T-helper 1 cell treated with Interleukin-12 subunit alpha and Interleukin-12 subunit beta and Interleukin-4 antibody, amounts not matched to agents 30 ng/mL and 1 ng/mL, for 36 hours (primary cell): ENCODE data around the gene LUM. TPM values are rescaled to one million over a fixed set of nuclear protein-coding genes. Genes with fewer than 3 reads are reported as not detected.

ENCODE experiments used
- intact Hi-C: fragments of 100-400 bp; cut with micrococcal nuclease; formaldehyde crosslinking; loops from one replicate; pipeline ENCODE4 v1.15.1; 2024
- total RNA-seq: library from RNA; stranded (reverse); gene quantifications from 2 replicates; pipeline ENCODE4 v1.2.3, GENCODE V29; 2022

LUM gene
- total RNA-seq, result not detected in 2 replicates

DNA sequence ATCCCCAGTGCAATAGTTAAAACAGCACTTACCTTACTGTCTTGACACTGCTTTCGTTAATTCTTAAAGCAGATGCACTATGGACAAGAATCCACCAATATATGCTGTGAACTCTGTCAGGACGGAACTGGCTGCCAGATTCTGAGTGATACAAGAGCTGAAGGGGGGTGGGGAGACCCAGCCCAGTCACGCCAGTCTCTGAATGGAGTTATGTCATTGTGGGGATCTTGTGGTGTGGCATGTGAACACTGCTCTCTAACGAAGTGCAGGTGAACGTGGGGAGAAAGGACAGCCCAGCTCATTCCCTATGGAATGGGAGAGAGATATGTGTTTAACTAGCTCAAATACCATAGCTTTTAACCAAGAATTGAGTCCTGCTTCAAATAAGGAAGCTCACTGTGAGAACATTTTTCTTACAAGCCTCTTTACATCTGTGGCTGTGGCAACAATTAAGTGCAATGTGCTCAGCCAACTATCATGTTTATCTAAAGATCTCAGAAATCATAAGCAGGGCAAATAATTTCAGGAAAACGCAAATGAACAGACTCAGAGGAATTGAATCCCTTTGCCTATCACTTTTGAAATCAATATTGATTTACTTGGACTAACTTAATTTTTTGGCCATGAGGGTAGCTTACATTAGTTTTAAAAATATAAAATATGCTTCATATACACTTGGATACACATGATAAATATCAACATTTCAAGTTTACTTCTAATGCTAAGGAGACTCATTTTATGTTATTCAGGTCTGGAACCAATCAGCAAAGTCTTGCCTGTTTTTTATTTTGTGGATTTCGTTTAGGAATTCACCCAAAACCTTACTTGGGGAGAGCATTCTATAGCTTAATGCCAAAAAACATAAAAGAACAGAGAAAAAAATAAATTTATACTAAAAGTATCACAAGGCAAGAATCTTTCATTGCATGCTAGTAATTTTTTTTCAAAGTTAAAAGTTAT lies at the start of gene LUM:
LUM (minus strand) TSS at position 129 of the 960 bp plus-strand sequence. CDS start 2,515 bp downstream, outside the sequence.
- intact Hi-C loops, result no loop called here

DNA sequence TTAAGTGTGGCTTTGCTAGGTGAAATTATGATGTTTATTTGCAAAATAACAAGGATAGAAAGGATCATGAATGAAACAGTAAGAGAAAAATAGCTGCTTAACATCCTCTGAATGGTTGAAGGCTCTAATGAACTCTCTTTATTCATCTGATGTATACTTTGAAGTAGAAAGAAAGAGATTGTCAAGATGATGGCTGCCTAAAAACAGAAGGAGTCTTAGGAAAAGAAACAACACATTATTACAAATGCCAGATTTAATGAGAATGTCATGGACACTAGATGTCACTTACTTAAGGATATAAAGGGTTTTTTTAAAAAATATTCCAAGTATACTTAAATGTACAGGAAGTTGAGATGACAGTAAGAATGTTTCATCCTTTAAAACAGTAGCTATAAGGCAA lies 49.7 kb upstream of the LUM start:
- intact Hi-C loops, result no loop called here

GRCh38 chr12:91155990-91156389 lies 44.7 kb upstream of the LUM start:
- intact Hi-C loops, result loop anchor here (5.0 kb wide), 1 partner anchor 1324 kb away; no protein-coding TSS in a partner anchor

- intact Hi-C loops, result no loop called here
These were observed 42.8 kb upstream of the LUM start for GRCh38 chr12:91154131-91154530.

GRCh38 chr12:91144053-91144452 lies 32.8 kb upstream of the LUM start:
- intact Hi-C loops, result no loop called here

DNA sequence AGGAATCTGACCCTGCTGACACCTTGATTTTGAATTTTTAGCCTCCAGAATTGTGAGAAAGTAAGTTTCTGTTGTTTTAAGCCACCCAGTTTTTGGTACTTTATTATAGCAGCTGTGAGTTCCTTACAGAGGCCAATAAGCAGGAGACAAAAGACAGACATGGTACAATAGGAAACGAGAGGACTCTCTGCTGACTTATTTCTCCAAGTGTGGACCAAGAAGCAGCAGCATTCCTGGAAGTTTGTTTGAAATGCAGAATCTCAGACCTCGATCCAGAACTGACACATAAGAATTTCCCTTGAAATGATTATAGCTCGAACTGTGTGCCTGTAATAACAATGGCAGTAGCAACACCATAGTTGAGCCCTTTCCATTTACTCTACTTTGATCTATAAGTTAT lies 31.9 kb upstream of the LUM start:
- intact Hi-C loops, result no loop called here

- intact Hi-C loops, result no loop called here
These were observed 30.9 kb upstream of the LUM start for GRCh38 chr12:91142221-91142631.

- intact Hi-C loops, result no loop called here
These were observed 29.0 kb upstream of the LUM start for GRCh38 chr12:91140026-91140931.

- intact Hi-C loops, result no loop called here
These were observed 28.0 kb upstream of the LUM start for GRCh38 chr12:91139286-91139685.

DNA sequence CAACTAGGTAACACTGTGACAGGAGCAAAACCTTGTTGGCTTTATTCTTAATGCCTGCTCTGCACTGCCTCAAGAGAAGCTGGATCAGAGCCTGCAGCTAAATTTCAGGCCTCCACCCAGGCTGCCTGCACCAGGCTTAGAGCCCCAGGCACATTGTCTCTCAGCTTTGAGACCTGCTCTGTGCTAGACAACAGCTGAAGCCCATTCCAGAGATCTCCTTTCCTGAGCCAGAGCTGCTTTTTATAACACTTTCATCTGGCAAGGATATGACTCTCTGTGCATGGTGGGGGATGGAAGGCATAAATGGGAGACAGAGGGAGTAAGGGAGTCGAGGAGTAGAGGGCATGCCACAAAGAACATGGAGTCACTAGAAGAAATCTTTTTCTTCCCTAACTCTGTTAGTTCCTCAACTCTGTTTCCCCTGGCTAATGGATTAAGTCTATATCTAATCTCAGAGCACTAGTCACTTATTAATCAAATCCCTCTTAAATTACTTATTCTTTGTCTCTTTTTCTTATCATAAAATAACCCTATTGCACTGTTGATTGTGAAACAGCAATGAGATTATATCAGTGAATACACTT lies 27.1 kb upstream of the LUM start:
- intact Hi-C loops, result no loop called here

DNA sequence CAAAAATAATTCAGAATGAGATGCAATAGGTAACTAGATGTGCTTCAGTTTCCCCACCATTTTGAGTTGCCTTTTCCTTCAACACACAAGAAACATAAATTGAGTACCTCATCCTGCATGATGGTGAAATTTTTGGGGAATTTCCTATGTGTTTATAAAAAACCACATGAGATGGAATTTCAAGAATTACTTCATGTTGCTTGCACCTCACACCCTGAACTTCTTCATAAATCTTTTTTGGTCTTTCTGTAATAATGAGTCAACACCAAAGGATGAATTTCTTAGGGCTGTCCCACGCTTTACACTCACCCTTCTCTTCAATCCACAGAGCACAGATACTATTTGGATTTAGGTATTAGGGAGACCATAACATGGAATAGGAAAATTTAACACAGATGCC lies 22.6 kb upstream of the LUM start:
- intact Hi-C loops, result no loop called here

- intact Hi-C loops, result no loop called here
These were observed 18.5 kb upstream of the LUM start for GRCh38 chr12:91129662-91130362.

DNA sequence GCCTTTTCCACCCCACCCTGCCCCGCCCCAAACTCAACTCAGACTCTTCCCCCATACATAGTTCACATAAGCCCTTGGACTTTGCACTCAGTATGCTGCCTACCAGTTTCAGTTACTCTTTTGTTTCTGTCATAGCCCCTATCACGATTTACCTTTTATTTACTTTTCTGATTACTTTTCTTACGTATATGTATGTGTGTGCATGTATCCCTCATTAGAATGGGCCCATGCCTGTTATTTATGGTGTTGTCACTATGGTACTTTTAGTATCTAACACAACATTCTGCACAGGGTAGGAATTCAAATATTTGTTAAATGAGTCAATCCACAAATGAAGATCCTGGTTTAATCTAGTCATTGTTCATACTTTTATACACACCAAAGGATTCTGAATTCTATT lies 16.5 kb upstream of the LUM start:
- intact Hi-C loops, result no loop called here

- intact Hi-C loops, result no loop called here
These were observed 16.0 kb upstream of the LUM start for GRCh38 chr12:91127306-91127705.

- intact Hi-C loops, result no loop called here
These were observed 15.2 kb upstream of the LUM start for GRCh38 chr12:91126516-91126915.

DNA sequence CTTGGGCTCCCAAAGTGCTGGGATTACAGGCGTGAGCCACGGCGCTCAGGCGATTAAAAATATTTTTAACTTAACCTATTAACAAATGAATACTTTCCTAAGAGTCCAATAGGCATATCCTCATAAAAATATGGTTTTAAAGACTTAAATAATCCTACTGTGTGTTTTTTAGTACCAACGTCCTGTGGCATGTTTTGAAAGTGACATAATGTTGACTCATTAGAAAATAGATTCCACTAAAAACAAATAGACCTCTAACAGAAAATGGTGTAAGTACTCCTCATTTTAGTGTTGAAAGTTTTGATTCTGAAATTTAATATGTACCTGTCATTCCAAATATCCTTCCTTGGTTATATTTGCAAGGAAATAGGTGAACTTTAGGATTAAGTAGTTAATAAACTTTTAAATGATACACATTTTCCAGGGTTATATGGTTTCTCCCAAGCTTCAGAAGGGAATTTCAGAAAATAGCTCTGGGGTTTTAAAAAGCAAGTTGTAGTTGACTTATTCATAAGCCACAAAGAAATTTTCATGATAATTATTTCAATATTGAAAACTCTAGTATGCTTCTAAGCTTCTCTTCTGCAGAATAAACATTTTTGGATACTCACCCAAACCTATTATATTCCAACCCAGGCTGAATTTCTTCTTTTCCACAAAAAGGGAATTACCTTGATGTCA lies 12.1 kb upstream of the LUM start:
- intact Hi-C loops, result no loop called here

DNA sequence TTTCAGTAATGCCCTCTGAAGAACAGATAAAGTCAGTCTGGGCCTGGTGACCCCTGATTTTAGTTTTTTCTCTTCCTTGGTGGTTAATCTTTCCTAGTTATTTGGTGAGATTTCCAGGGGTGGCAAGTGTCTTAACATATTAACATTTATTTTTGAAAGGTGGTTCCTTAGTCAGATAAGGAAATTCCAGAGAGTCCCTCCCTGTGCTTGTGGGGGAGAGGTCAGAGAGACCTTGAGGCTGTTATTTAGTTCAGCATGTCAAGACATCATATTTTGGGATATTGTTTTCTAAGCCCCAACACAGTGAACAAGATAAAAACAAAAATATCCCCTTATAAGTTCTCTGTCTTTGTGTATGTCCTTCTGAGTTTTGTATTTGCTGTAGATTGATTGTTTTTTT lies 9.5 kb upstream of the LUM start:
- intact Hi-C loops, result no loop called here

GRCh38 chr12:91119089-91119488 lies 7.8 kb upstream of the LUM start:
- intact Hi-C loops, result no loop called here

DNA sequence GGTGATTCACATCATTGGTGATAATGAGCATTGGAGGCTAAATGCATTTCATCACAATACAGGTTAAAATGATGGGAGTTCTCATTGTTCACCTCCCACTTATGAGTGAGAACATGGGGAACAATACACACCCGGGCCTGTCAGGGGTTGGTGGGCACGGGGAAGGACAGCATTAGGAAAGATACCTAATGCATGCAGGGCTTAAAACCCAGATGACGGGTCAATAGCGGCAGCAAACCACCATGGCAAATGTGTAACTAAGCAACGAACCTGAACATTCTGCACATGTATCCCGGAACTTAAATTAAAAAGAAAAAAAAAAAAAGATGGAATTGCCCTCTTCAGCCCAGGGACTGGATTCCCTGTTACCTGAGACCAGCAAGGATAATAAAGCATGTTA lies 2.3 kb upstream of the LUM start:
- intact Hi-C loops, result no loop called here

GRCh38 chr12:91110311-91110924 lies 876 bp downstream of the LUM start:
- intact Hi-C loops, result no loop called here
